PC-9 (cell line): ENCODE measurements around the gene ADGRD1.

Source experiments
- EZH2 ChIP-seq: fragments of 200-600 bp; sonication (generic); IDR thresholded peaks from 2 replicates; pipeline ENCODE4 v1.8.0; 2017; ENCODE audit warnings: antibody characterized with exemption, low read depth
- TF ChIP-seq, protein P1 (sequence below): fragments of 200-600 bp; sonication (generic); conservative IDR thresholded peaks from 2 replicates; pipeline ENCODE4 v1.6.1; 2017; ENCODE audit warnings: mixed run types, antibody characterized with exemption, mild to moderate bottlenecking, moderate library complexity

DNA sequence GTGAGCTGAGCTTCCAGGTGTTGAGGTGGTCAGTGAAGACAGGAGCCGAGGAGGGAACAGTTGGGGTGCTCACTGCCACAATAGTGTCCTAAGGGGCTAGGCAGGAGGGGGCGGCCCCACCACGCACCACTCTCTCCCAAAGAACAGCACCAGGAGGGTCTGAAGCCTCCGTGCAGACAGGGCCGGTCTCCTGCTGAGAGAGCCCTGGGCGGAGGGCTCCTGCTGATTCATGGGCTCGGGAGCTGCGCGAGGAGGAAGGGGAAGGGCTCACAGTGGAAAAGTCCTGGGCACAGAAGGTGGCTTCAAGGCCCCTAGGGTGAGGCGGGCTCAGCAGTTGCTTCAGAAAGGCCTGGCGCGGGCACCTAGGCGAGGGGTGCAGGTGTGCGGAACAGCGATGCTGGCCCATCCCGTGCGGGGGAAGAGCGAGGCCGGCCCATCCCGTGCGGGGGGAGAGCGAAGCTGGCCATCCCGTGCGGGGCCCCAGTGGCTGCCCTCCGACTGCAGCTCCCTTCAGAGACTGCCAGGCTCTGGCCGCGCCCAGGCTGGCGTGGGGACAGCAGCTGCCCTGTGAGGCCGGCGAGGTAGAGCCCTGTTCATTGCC is 176.7 kb downstream of the ADGRD1 start:
- TF ChIP-seq, protein P1, sequence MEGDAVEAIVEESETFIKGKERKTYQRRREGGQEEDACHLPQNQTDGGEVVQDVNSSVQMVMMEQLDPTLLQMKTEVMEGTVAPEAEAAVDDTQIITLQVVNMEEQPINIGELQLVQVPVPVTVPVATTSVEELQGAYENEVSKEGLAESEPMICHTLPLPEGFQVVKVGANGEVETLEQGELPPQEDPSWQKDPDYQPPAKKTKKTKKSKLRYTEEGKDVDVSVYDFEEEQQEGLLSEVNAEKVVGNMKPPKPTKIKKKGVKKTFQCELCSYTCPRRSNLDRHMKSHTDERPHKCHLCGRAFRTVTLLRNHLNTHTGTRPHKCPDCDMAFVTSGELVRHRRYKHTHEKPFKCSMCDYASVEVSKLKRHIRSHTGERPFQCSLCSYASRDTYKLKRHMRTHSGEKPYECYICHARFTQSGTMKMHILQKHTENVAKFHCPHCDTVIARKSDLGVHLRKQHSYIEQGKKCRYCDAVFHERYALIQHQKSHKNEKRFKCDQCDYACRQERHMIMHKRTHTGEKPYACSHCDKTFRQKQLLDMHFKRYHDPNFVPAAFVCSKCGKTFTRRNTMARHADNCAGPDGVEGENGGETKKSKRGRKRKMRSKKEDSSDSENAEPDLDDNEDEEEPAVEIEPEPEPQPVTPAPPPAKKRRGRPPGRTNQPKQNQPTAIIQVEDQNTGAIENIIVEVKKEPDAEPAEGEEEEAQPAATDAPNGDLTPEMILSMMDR = no peak
- TF ChIP-seq EZH2 = no peak
